ENCODE measurements around the gene CCDC188.

The CCDC188 gene

DNA sequence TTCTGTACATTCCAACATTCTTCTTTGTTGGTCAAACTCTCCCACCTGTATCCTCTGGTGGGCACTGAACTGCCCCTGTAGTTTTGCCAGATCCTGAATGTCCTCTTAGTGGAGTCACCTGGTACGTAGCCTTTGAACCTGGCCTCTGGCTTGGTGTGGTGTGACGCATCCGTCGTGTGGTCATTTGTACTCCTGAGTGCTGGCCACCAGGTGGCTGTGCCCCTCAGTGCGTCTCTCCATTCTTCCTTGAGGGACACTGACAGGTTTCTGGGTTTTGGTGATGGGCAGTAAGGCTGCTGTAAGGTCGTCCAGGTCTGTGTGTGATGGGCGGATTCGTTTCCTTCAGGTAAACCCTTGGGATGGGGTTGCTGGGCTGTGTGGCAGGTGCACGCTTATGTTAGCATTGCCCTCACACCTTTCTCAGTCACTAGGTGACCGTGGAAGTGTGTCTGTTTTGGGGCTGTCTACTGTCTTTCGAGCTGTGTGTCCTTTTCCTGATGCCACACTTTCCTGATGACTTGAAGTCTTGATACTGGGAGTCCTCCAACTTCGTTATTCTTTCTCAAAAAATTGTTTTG lies 48.6 kb downstream of the CCDC188 start:
- DNase-seq, result no peak

DNA sequence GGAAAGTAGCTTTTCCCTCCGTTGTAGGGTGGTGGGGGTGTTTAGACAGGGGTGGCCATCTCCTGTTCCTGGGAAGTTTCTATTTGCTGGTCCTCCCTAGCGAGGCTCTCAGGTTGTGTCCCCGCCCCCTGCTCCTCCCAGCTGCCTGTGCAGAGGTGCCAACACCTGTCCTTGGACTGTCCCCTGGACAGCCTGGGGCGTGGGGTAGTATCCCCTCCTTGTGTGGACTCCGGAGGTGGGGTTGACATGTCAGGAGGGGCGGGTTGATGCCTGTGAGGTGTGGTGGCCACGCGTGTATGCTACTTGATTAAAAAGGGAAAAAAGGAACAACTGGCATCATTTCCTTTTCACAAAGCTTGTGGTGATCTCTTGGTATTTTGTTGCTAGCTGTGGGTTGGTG lies 49.2 kb downstream of the CCDC188 start:
- no peak for DNase-seq

DNA sequence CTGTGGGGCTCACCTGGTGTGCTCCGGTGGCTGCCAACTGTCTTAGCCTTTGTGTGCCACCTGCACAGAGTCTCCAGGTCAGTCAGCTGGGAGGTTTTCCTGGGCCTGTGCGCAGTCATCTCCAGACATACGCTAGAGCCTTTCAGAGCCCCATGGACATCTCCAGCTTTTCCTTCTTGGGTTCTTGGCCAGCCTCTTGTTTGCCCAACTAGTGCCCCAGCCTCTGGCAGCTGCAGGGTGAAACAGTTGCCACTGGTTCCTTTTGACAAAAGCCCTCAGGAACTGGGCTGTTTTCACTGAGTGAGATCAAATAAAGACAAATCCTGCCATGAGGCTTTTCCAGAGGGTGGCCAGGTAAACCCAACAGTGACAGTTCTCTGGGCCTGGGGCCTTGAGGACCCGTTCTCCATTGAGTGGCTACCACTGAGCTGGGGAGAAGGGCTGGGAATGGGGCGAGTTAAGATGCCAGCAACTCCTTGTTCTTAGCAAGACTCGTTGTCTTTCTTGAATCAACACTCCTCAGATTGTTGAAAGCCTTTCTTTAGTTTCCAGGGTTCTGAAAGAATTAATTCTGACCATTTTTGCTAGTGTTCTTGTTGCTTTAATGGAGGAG lies 51.6 kb downstream of the CCDC188 start:
- DNase-seq, result no peak

Data from stimulated activated CD4-positive, alpha-beta T cell treated with anti-CD3 and anti-CD28 coated beads, Interleukin-15, amount 100 ng/mL, for 24 hours (primary cell).